ENCODE data around the gene GSG1L2.

- TF ChIP-seq, protein P1, sequence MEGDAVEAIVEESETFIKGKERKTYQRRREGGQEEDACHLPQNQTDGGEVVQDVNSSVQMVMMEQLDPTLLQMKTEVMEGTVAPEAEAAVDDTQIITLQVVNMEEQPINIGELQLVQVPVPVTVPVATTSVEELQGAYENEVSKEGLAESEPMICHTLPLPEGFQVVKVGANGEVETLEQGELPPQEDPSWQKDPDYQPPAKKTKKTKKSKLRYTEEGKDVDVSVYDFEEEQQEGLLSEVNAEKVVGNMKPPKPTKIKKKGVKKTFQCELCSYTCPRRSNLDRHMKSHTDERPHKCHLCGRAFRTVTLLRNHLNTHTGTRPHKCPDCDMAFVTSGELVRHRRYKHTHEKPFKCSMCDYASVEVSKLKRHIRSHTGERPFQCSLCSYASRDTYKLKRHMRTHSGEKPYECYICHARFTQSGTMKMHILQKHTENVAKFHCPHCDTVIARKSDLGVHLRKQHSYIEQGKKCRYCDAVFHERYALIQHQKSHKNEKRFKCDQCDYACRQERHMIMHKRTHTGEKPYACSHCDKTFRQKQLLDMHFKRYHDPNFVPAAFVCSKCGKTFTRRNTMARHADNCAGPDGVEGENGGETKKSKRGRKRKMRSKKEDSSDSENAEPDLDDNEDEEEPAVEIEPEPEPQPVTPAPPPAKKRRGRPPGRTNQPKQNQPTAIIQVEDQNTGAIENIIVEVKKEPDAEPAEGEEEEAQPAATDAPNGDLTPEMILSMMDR (IDR thresholded peaks at IDR 0.05) = no peak
- TF ChIP-seq POLR2A (IDR thresholded peaks at IDR 0.05) = no peak
Observed at GRCh38 chr17:9859781-9860180, 37.9 kb upstream of the GSG1L2 start.
